ENCODE measurements around the gene WNT3. TPM values are rescaled to one million over a fixed set of nuclear protein-coding genes. Genes with fewer than 3 reads are reported as not detected.
A peak's percentile ranks its signal among the peaks of the same experiment; 100 is the strongest.

The WNT3 gene
- total and polyA plus RNA-seq, 8 donors, result 1.7 to 3.0 (median 2.4) TPM

GRCh38 chr17:46853896-46854444 is 35.5 kb upstream of the WNT3 start:
- no peak for TF ChIP-seq CTCF (IDR thresholded peaks at IDR 0.05)
- Histone ChIP-seq H3K36me3 (no peaks in the 10 kb centered on the region), H3K27ac (no peak overlapping the region), H3K27me3 (peaks cover 30 to 89% of the 10 kb centered on the region in 2 donors), H3K4me3 (no peak overlapping the region), H3K9me3 (no peaks in the 10 kb centered on the region), H3K4me1 (peaks cover 5 to 10% of the 10 kb centered on the region in 2 donors)
- DNase-seq (no peak), ATAC-seq (no peak)
- intact Hi-C loops (cut with DNase I), result no loop called here

GRCh38 chr17:46851029-46851741 is 32.7 kb upstream of the WNT3 start, which contains the start of gene WNT9B:
WNT9B (plus strand) TSS chr17:46851583; CDS start chr17:46851639, 56 bp downstream.
- H3K4me3 ChIP-seq, result peak within 1 kb of the TSS; percentile 13 to 26
- intact Hi-C loops (cut with DNase I), result no loop called here
- H3K27ac ChIP-seq, result no peak within 1 kb of the TSS
- no peaks in the 10 kb centered on the region for H3K9me3 ChIP-seq
- H3K4me1 ChIP-seq, result peaks cover 5 to 10% of the 10 kb centered on the region in 2 donors
- ATAC-seq, result peak; percentile 67
- H3K27me3 ChIP-seq, result peaks cover 30 to 91% of the 10 kb centered on the region in 2 donors
- no peak for TF ChIP-seq CTCF (IDR thresholded peaks at IDR 0.05)
- H3K36me3 ChIP-seq, result no peaks in the 10 kb centered on the region
- DNase-seq, result peak in 1 of 4 donors; percentile 69

- Histone ChIP-seq H3K36me3 (no peaks in the 10 kb centered on the region), H3K4me3 (no peak overlapping the region), H3K4me1 (peaks cover 5 to 10% of the 10 kb centered on the region in 2 donors), H3K27me3 (peaks cover 30 to 93% of the 10 kb centered on the region in 2 donors), H3K9me3 (no peaks in the 10 kb centered on the region), H3K27ac (no peak overlapping the region)
- DNase-seq (no peak), ATAC-seq (no peak)
- intact Hi-C loops (cut with DNase I), result no loop called here
- TF ChIP-seq CTCF (IDR thresholded peaks at IDR 0.05), result no peak
Measured at GRCh38 chr17:46850688-46851028, 32.2 kb upstream of the WNT3 start.

GRCh38 chr17:46848534-46848933 is 30.0 kb upstream of the WNT3 start:
- Histone ChIP-seq H3K27ac (no peak overlapping the region), H3K9me3 (peaks cover 0 to 2% of the 10 kb centered on the region in 2 donors), H3K4me3 (no peak overlapping the region), H3K36me3 (no peaks in the 10 kb centered on the region), H3K27me3 (peaks cover 30 to 85% of the 10 kb centered on the region in 2 donors), H3K4me1 (peaks cover 5 to 10% of the 10 kb centered on the region in 2 donors)
- DNase-seq (no peak), ATAC-seq (no peak)
- TF ChIP-seq CTCF (IDR thresholded peaks at IDR 0.05), result no peak
- intact Hi-C loops (cut with DNase I), result loop anchor here in 1 of 2 donors (10.0 kb wide), 1 partner anchor 86 kb away; no protein-coding TSS in a partner anchor
